Measurements from ENCODE around the gene MID1IP1.

The MID1IP1 gene

GRCh38 chrX:38800981-38801845 is at the start of gene MID1IP1:
Gene MID1IP1 (plus strand): TSS chrX:38801459. CDS start chrX:38804947, 3,488 bp downstream.
- peak; percentile 78 for DNase-seq

- DNase-seq = peak; percentile 28
Observed at GRCh38 chrX:38754102-38754790, 47.0 kb upstream of the MID1IP1 start.

DNA sequence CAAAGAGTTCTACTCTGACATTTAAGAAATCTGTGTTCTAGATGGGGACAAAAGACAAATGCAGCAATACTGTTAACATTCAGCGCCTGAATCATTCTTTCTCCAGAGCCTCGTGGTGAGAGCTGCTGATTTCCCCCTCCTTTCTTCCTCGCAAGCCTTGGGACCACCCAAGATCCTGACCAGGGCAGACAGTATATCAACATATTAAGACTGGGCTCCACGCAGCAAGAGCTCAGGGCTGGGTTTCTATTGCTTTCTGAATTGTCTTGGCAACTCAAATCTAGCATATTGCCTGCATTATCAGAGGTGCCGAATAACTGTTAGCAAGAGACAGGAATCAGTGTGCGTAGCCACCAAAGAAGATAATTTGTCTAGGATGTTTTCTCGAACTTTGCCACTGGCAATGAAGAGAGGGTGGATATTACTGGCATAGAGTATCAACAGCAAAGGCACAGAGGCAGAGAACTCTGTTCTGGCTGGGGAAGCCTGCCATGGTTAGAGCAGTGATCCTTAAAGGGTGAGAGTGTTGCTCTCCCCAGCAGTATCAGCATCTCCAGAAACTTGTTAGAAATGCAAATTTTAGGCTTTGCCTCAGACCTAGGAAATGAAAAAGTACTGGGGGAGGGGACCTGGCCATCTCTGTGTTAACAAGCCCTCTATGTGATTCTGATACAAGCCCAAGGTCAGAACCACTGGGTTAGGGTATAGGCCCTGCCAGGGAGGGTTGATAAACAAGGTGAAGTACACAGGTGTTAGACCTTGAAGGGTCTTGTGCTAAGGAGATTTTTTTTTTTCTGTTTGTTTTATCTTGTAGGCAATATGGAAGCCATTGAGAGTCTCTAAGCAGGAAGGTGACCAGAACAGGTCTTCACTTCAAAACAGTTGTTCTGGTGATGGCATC is 46.2 kb upstream of the MID1IP1 start:
- DNase-seq = no peak

GRCh38 chrX:38760883-38761282 is 40.4 kb upstream of the MID1IP1 start:
- DNase-seq = no peak

DNA sequence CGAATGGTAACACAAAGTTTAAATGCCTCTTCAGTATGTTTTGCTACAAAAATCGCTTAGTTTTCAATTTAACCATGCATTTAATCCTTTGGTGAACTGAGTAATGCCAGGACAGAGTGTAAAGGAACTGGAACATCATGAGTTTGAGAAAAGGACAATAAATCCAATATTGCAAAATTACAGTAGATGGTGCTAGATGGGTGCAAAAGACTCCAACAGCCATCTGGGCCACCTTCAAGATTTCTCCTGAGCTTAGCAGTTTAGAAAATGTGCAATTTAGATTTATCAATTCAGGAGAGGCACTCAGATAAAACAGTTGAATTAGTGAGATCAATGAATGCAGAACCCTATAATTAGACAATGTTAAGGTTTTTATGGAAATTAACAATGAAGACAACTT is 33.2 kb upstream of the MID1IP1 start:
- DNase-seq = no peak

DNA sequence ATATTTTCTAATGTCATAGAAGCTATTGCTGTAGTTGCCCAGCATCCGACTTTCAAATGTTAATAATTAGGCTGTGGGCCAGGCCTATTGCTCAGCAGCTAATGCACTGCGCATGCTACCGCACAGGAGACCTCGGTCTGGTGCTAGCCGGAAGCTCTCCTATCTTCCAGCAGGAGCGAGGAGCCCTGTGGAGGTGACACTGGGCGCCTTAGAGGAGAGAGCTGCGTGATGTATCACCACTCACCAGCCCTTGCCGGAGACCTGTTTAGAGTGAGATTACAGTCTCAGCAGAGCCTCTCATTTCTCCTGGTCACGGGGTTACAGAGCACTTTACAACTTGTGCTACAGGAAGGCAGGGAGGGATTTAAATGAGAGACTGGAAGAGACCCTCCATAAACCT is 31.1 kb upstream of the MID1IP1 start:
- DNase-seq = no peak

DNA sequence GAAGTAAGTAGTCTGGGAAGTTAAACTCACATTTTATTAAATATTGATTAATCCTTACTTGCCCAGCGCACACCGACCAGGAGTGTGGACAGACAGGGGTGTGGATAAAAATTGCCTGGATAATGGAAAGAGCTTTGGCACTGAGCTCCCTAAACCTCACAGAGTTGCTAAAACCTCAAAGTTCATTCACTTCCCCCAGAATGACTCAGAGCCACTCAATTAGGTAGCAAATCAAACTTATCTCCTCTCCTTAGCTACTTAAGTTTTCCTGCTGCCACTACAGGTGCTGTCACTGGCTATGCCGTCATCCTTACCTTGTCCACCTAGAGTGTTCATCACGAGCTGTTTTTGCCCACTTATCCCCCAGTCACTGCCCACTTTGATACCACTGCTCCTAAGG is 27.0 kb upstream of the MID1IP1 start:
- no peak for DNase-seq

DNA sequence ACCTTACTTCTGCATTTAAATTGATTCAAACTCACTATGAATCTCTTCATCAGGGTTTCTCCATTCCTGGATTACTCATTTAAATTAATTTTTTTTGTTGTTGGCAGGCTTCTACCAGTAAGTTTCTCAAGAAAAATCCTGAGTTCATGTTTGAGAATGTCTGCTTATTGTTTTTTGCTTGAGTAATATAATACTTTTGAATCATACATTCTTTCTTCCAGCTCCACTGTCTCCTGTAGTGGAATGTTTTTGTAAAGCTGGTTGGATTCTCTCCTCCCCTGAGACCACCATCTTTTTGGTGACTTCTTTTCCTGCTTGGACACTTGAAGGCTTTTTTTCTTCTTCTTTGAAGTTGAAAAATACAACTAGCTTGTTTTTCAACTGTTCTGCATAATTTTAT is 4.3 kb upstream of the MID1IP1 start:
- no peak for DNase-seq

- DNase-seq = no peak
Observed at GRCh38 chrX:38798956-38799355, 2.3 kb upstream of the MID1IP1 start.

- peak; percentile 12 for DNase-seq
Observed at GRCh38 chrX:38799995-38800580, 1.2 kb upstream of the MID1IP1 start.

GRCh38 chrX:38803243-38803587 is 2.0 kb downstream of the MID1IP1 start:
- peak; percentile 10 for DNase-seq

- DNase-seq = peak; percentile 65
Observed at GRCh38 chrX:38803588-38804431, 2.6 kb downstream of the MID1IP1 start.

DNA sequence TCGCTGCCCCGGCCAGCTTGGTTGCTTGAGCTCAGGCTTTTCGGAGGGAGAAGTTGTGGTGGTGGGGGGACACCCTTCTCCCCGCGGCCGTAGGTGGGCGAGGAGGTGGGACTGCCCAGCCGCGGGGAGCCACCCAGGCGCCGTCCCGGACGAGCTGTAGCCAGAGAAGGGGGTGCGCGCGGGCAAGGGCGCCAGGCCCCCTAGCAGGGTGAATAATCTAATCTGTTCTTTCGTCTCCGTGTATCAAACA is 3.1 kb downstream of the MID1IP1 start:
- DNase-seq = peak; percentile 29

DNA sequence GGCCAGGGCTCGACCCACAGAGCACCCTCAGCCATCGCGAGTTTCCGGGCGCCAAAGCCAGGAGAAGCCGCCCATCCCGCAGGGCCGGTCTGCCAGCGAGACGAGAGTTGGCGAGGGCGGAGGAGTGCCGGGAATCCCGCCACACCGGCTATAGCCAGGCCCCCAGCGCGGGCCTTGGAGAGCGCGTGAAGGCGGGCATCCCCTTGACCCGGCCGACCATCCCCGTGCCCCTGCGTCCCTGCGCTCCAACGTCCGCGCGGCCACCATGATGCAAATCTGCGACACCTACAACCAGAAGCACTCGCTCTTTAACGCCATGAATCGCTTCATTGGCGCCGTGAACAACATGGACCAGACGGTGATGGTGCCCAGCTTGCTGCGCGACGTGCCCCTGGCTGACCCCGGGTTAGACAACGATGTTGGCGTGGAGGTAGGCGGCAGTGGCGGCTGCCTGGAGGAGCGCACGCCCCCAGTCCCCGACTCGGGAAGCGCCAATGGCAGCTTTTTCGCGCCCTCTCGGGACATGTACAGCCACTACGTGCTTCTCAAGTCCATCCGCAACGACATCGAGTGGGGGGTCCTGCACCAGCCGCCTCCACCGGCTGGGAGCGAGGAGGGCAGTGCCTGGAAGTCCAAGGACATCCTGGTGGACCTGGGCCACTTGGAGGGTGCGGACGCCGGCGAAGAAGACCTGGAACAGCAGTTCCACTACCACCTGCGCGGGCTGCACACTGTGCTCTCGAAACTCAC is 3.6 kb downstream of the MID1IP1 start:
- DNase-seq = peak; percentile 38

DNA sequence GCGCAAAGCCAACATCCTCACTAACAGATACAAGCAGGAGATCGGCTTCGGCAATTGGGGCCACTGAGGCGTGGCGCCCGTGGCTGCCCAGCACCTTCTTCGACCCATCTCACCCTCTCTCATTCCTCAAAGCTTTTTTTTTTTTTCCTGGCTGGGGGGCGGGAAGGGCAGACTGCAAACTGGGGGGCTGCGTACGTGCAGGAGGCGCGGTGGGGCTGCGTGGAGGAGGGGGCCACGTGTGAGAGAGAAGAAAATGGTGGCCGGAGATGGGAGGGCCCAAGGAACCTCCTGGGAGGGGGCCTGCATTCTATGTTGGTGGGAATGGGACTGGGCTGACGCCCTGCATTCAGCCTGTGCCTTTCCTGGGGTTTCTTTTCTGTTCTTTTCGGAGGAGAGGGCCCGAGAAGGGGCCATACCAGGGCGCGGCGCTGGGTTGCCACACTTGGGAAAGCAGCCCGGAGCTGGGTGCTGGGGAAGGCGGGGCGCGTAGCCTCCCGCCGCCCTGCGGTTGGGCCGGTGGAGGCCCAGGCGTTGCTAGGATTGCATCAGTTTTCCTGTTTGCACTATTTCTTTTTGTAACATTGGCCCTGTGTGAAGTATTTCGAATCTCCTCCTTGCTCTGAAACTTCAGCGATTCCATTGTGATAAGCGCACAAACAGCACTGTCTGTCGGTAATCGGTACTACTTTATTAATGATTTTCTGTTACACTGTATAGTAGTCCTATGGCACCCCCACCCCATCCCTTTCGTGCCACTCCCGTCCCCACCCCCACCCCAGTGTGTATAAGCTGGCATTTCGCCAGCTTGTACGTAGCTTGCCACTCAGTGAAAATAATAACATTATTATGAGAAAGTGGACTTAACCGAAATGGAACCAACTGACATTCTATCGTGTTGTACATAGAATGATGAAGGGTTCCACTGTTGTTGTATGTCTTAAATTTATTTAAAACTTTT is 4.5 kb downstream of the MID1IP1 start:
- DNase-seq = peak; percentile 69

DNA sequence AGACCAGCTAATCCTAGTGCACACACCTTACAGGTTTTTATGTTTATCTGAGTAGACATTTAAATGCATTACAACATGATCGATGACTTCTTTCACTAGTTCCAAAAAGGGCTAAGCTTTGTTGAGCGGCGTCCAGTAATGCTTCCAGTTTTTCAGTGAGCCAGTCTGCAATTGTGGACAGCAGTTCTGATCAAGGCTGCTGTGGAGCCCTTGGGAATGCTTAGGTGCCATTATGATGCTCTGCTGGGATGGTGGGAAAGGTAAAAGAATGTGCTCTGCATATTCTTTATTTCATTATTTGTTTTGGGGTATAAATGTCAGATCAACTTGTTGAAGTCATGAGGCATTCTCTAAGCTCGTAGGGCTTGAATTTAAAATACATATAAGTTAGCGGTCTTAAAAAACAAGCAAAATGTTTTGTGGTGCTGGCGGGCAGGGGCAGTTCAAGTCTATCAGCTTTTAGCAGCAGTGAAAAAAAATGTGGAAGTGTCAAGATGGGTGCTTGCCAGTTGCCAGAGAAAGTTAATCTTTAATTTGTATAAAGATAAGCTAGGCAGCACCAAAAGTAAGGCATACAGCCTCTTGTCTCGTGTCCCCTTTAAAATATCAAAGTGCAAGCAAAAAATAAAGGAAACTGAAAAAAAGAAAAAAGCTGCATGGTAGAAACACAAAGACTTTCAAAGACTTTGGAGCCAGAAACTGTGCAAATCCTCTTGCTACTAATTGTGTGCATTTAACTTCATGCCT is 5.8 kb downstream of the MID1IP1 start:
- DNase-seq = no peak

DNA sequence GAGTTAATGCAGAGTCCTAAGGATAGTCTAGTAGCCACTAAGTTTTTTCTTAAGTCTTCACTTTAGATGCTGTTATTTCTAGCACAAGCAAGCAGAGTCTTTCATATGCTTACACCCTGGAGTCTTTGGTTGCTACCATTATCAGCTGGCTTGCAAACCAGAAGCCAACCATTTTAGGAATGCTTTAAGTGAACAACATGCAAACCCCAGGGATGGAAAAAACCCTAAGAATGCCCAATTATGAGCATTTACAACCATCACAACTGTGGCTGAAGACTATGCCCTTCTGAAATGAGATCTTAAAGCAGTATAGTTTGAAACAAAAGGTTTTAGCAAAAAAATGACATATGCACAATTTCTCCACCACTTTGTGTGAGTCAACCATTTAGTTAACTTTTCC is 6.6 kb downstream of the MID1IP1 start:
- no peak for DNase-seq

DNA sequence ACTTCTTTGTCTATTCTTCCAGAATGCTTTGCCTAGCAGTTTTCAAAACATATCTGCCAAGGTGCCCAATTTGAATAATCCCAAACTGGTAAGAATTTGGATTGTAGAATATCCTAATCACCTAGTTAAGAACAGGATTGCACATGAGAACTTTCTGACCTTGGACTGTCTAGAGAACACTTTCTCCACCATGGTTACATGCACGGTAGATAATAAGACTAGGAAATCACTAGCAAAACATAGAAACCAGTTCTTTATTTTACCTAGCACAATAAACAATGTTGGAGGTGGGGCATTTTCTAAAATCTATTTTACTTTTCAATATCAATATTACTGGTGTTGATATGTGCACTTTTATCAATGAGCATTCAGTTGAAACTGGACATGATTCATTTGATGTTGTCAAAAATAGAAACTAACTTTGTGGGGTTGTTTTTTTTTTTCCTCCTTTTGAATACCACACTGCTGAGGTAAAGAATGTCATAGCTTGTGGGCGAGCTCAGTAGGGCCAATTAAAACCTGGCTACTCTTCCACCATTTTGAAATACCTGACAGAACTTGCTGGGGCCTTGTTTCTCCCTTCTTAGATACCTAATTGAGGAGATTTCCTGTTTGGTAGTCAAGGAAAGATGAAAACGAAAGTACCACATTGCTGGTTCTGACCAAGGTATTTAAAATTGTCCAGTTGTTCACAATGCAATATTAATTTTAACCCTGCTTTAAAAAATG is 10.4 kb downstream of the MID1IP1 start:
- no peak for DNase-seq

- peak; percentile 11 for DNase-seq
Observed at GRCh38 chrX:38816155-38816554, 14.9 kb downstream of the MID1IP1 start.
